ENCODE data around the gene SOX8. TPM values are rescaled to one million over a fixed set of nuclear protein-coding genes. Genes with fewer than 3 reads are reported as not detected.

SOX8 gene
- total and polyA plus RNA-seq, 2 donors from 2014 or later = 0.17 to 1.0 TPM

DNA sequence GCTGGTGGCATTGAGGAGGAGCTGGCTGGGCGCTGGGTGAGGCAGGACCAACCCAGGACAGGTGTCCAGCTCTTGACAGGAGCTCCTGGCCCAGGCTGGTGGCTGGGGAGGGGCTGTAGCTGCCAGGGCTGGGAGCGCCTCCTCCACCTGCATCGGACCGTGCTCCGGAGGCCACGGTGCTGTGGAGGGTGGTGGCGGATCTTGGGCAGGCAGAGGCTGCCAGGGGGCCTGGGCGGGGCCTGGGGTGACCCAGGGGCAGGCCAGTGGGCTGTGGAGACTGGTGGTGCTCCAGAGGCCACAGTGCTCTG is 32.0 kb downstream of the SOX8 start:
- no peaks in the 10 kb centered on the region for H3K27me3 ChIP-seq (ENCODE audit: control insufficient read depth, insufficient read depth, low read length)
- no peak for DNase-seq
- H3K4me3 ChIP-seq (ENCODE audit: low read length in 3 of 3) = no peak overlapping the region
- no peak overlapping the region for H3K9ac ChIP-seq (ENCODE audit: low read length in 3 of 3)
- no peak overlapping the region for H3K27ac ChIP-seq (ENCODE audit: low read depth in 2 of 2, low read length in 2 of 2)
- no peaks in the 10 kb centered on the region for H3K36me3 ChIP-seq (ENCODE audit: control insufficient read depth in 2 of 3, insufficient read depth in 3 of 3, low read length in 3 of 3)
- intact Hi-C loops (cut with DNase I) = no loop called here
- no peaks in the 10 kb centered on the region for H3K9me3 ChIP-seq (ENCODE audit: control insufficient read depth in 2 of 3, insufficient read depth in 1 of 3, low read length in 3 of 3)
- H3K4me1 ChIP-seq (ENCODE audit: control insufficient read depth in 2 of 3, insufficient read depth in 2 of 3, low read depth in 1 of 3, low read length in 3 of 3) = no peaks in the 10 kb centered on the region
- TF ChIP-seq, protein P1, sequence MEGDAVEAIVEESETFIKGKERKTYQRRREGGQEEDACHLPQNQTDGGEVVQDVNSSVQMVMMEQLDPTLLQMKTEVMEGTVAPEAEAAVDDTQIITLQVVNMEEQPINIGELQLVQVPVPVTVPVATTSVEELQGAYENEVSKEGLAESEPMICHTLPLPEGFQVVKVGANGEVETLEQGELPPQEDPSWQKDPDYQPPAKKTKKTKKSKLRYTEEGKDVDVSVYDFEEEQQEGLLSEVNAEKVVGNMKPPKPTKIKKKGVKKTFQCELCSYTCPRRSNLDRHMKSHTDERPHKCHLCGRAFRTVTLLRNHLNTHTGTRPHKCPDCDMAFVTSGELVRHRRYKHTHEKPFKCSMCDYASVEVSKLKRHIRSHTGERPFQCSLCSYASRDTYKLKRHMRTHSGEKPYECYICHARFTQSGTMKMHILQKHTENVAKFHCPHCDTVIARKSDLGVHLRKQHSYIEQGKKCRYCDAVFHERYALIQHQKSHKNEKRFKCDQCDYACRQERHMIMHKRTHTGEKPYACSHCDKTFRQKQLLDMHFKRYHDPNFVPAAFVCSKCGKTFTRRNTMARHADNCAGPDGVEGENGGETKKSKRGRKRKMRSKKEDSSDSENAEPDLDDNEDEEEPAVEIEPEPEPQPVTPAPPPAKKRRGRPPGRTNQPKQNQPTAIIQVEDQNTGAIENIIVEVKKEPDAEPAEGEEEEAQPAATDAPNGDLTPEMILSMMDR (IDR thresholded peaks at IDR 0.05; ENCODE audit: borderline replicate concordance, extremely low read depth, insufficient read depth) = no peak
- no peak for FAIRE-seq

DNA sequence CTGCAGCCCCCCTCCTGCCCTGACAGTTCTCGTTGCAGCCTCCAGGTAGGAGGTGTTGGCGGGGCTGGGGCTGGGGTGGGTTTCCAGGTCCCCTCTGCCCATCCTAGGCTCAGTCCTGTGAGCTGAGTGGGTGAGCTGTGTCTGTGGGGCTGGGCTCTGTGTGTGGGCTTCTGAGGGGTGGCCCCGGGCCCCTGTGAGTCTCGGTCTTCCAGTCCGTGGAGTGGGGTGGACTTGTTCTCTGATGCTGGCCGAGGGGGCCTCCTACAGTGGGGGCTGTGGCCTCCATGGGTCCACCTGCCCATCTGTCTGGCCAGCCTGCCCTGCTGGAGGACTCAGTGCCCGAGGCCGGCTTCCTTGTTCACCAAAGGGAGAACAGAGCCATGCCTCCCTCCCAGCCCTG is 32.7 kb downstream of the SOX8 start:
- DNase-seq = no peak
- TF ChIP-seq, protein P1 (IDR thresholded peaks at IDR 0.05; ENCODE audit: borderline replicate concordance, extremely low read depth, insufficient read depth) = no peak
- no peaks in the 10 kb centered on the region for H3K9me3 ChIP-seq (ENCODE audit: control insufficient read depth in 2 of 3, insufficient read depth in 1 of 3, low read length in 3 of 3)
- H3K27me3 ChIP-seq (ENCODE audit: control insufficient read depth, insufficient read depth, low read length) = no peaks in the 10 kb centered on the region
- intact Hi-C loops (cut with DNase I) = no loop called here
- FAIRE-seq = no peak
- no peaks in the 10 kb centered on the region for H3K4me1 ChIP-seq (ENCODE audit: control insufficient read depth in 2 of 3, insufficient read depth in 2 of 3, low read depth in 1 of 3, low read length in 3 of 3)
- no peak overlapping the region for H3K9ac ChIP-seq (ENCODE audit: low read length in 3 of 3)
- no peak overlapping the region for H3K27ac ChIP-seq (ENCODE audit: low read depth in 2 of 2, low read length in 2 of 2)
- H3K36me3 ChIP-seq (ENCODE audit: control insufficient read depth in 2 of 3, insufficient read depth in 3 of 3, low read length in 3 of 3) = no peaks in the 10 kb centered on the region
- H3K4me3 ChIP-seq (ENCODE audit: low read length in 3 of 3) = no peak overlapping the region

DNA sequence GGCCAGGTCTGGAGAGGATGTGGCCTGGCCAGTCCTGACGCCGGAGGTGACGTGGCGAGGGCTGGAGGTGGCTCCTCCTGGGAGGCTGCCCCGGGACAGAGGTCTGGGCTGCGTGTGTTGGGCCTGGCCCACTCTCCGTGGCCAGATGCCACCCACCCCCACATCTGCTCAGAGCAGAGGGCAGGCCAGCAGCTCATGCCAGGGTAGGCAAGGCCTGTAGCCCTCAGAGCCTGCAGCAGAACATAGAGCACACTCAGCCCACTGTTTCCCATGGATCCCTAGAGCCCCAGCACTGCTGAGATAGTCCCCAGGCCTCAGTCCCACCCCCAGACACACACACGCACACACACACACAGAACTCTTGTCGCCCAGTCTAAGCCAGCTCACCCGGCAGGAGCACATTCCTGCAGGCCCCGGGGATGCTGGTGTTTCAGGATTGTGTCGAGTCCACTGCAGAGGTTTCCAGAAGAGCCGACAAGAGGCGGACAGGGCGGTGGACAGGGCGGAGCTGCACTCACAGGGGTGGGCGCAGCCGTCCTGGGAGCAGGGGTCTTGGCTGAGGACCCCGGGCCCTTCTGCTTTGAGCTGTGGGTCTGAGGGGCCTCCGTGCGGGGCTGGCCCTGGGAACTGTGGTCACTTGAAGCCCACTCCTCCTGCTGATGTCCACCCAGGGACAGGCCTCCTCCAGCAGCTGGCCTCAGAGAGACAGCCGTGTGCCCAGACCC is 33.4 kb downstream of the SOX8 start:
- H3K9me3 ChIP-seq (ENCODE audit: control insufficient read depth in 2 of 3, insufficient read depth in 1 of 3, low read length in 3 of 3) = no peaks in the 10 kb centered on the region
- FAIRE-seq (no peak), DNase-seq (peak in 4 of 5 donors; percentile 69 to 74 (median 71))
- TF ChIP-seq, protein P1 (IDR thresholded peaks at IDR 0.05; ENCODE audit: borderline replicate concordance, extremely low read depth, insufficient read depth) = no peak
- H3K36me3 ChIP-seq (ENCODE audit: control insufficient read depth in 2 of 3, insufficient read depth in 3 of 3, low read length in 3 of 3) = no peaks in the 10 kb centered on the region
- intact Hi-C loops (cut with DNase I) = no loop called here
- H3K4me1 ChIP-seq (ENCODE audit: control insufficient read depth in 2 of 3, insufficient read depth in 2 of 3, low read depth in 1 of 3, low read length in 3 of 3) = peaks cover 0 to 2% (median 0%) of the 10 kb centered on the region in 3 donors
- no peaks in the 10 kb centered on the region for H3K27me3 ChIP-seq (ENCODE audit: control insufficient read depth, insufficient read depth, low read length)
- H3K9ac ChIP-seq (ENCODE audit: low read length in 3 of 3) = no peak overlapping the region
- H3K4me3 ChIP-seq (ENCODE audit: low read length in 3 of 3) = no peak overlapping the region
- H3K27ac ChIP-seq (ENCODE audit: low read depth in 2 of 2, low read length in 2 of 2) = no peak overlapping the region
